Gastrocnemius medialis (tissue), 4 donors: ENCODE data around the gene ATP2A1. TPM values are rescaled to one million over a fixed set of nuclear protein-coding genes. Genes with fewer than 3 reads are reported as not detected.

Experiments
- ATAC-seq, 2 donors: fragments of 150-250 bp; one replicate each; pipeline ENCODE4 v1.9.1; 2016
- DNase-seq, 2 donors: peaks; one replicate each; pipeline ENCODE4 v3.0.0-alpha.2; 2019
- H3K27ac ChIP-seq, 4 donors: fragments of 200-600 bp; sonication (generic); 1 replicate in 1 of 4; 2 replicates in 3 of 4; pipeline ENCODE4 v1.5.1; 2016 to 2018; ENCODE audit warnings: mild to moderate bottlenecking in 2 of 4, moderate library complexity in 1 of 4
- H3K27me3 ChIP-seq, 3 donors: fragments of 200-600 bp; sonication (generic) in 2 of 3; 1 replicate in 1 of 3; 2 replicates in 2 of 3; pipeline versions ENCODE4 v1.5.1 to v1.6.0; 2016 to 2019; ENCODE audit warnings: mild to moderate bottlenecking in 1 of 3, moderate library complexity in 1 of 3
- H3K36me3 ChIP-seq, 2 donors: fragments of 200-600 bp; sonication (generic) in 1 of 2; one replicate each; pipeline ENCODE4 v1.5.1; 2017 to 2018
- H3K4me1 ChIP-seq, 2 donors: fragments of 200-600 bp; sonication (generic) in 1 of 2; one replicate each; pipeline ENCODE4 v1.5.1; 2016 to 2017; ENCODE audit warnings: mild to moderate bottlenecking in 2 of 2
- H3K4me3 ChIP-seq, 4 donors: fragments of 200-600 bp; sonication (generic) in 3 of 4; 1 replicate in 1 of 4; 2 replicates in 3 of 4; pipeline ENCODE4 v1.5.1; 2016 to 2019; ENCODE audit warnings: mild to moderate bottlenecking in 2 of 4
- H3K9me3 ChIP-seq, 3 donors: fragments of 200-600 bp; sonication (generic) in 2 of 3; 1 replicate in 1 of 3; 2 replicates in 2 of 3; pipeline ENCODE4 v1.5.1; 2016 to 2019
- POLR2A ChIP-seq, 2 donors: fragments of 450-650 bp; IDR thresholded peaks; one replicate each; pipeline ENCODE4 v1.6.1; 2017; ENCODE audit warnings: antibody characterized with exemption in 2 of 2, mild to moderate bottlenecking in 2 of 2, moderate library complexity in 2 of 2
- in situ Hi-C, 4 donors: fragments of 200-750 bp; cut with MboI; loops; one replicate each; pipeline versions ENCODE4 v1.15.0 to v1.8.0; 2017; ENCODE audit warnings: low sequenced_read_pairs in 4 of 4
- intact Hi-C: fragments of 100-400 bp; cut with DNase I; formaldehyde crosslinking; loops from one replicate; pipeline ENCODE4 v1.15.1; 2023; ENCODE audit warnings: low total_unique reads
- total RNA-seq, 4 donors: library from RNA; depleted of rRNA; stranded (reverse); fragments of >200 nt; gene quantifications; one replicate each; pipeline versions ENCODE4 v1.1.0 to v1.2.3, GENCODE V29; 2016
- TF ChIP-seq, protein P1 (sequence below), 5 experiments: fragments of 450-650 bp in 3 of 5; fragments of 200-600 bp in 2 of 5; sonication (generic) in 2 of 5; IDR thresholded peaks in 4 of 5; conservative IDR thresholded peaks in 1 of 5; 1 replicate in 4 of 5; 2 replicates in 1 of 5; pipeline ENCODE4 v1.5.1; 2016 to 2019; ENCODE audit warnings: antibody characterized with exemption in 5 of 5, mild to moderate bottlenecking in 3 of 5, moderate library complexity in 3 of 5

The ATP2A1 gene
- total RNA-seq, 4 donors from 2014 or later: 380 to 909 (median 764) TPM

GRCh38 chr16:28899882-28900590 is 21.7 kb downstream of the ATP2A1 start:
- no peak for ATAC-seq
- in situ Hi-C loops: no loop called here

DNA sequence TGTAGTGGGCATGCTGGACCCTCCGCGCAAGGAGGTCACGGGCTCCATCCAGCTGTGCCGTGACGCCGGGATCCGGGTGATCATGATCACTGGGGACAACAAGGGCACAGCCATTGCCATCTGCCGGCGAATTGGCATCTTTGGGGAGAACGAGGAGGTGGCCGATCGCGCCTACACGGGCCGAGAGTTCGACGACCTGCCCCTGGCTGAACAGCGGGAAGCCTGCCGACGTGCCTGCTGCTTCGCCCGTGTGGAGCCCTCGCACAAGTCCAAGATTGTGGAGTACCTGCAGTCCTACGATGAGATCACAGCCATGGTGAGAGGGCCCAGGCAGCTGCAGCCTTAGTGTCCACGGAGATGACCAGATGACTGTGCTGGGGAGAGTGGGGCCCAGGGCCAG is 22.3 kb downstream of the ATP2A1 start:
- intact Hi-C loops (no loop called here), in situ Hi-C loops (no loop called here)
- no peak for DNase-seq
- Histone ChIP-seq H3K4me3 (no peak overlapping the region), H3K27me3 (no peaks in the 10 kb centered on the region), H3K36me3 (peaks cover 0 to 7% of the 10 kb centered on the region in 2 donors), H3K4me1 (no peaks in the 10 kb centered on the region), H3K9me3 (no peaks in the 10 kb centered on the region), H3K27ac (peak overlapping the region in 3 of 4 donors; percentile 35 to 82 (median 72))
- no peak for ATAC-seq
- no peak for TF ChIP-seq POLR2A (IDR thresholded peaks at IDR 0.05)
- TF ChIP-seq, protein P1, sequence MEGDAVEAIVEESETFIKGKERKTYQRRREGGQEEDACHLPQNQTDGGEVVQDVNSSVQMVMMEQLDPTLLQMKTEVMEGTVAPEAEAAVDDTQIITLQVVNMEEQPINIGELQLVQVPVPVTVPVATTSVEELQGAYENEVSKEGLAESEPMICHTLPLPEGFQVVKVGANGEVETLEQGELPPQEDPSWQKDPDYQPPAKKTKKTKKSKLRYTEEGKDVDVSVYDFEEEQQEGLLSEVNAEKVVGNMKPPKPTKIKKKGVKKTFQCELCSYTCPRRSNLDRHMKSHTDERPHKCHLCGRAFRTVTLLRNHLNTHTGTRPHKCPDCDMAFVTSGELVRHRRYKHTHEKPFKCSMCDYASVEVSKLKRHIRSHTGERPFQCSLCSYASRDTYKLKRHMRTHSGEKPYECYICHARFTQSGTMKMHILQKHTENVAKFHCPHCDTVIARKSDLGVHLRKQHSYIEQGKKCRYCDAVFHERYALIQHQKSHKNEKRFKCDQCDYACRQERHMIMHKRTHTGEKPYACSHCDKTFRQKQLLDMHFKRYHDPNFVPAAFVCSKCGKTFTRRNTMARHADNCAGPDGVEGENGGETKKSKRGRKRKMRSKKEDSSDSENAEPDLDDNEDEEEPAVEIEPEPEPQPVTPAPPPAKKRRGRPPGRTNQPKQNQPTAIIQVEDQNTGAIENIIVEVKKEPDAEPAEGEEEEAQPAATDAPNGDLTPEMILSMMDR (IDR thresholded peaks at IDR 0.05 in 4 of 5, conservative IDR thresholded peaks at IDR 0.05 in 1 of 5): no peak

More at GRCh38 chr16:28899882-28900590, 21.7 kb downstream of the ATP2A1 start:
- intact Hi-C loops: no loop called here
- DNase-seq: no peak
- no peaks in the 10 kb centered on the region for H3K27me3 ChIP-seq
- TF ChIP-seq, protein P1 (IDR thresholded peaks at IDR 0.05 in 4 of 5, conservative IDR thresholded peaks at IDR 0.05 in 1 of 5): no peak
- TF ChIP-seq POLR2A (IDR thresholded peaks at IDR 0.05): no peak
- no peaks in the 10 kb centered on the region for H3K4me1 ChIP-seq
- peak overlapping the region in 3 of 4 donors; percentile 72 to 82 (median 72) for H3K27ac ChIP-seq
- H3K4me3 ChIP-seq: no peak overlapping the region
- H3K36me3 ChIP-seq: peaks cover 0 to 8% of the 10 kb centered on the region in 2 donors
- no peaks in the 10 kb centered on the region for H3K9me3 ChIP-seq

DNA sequence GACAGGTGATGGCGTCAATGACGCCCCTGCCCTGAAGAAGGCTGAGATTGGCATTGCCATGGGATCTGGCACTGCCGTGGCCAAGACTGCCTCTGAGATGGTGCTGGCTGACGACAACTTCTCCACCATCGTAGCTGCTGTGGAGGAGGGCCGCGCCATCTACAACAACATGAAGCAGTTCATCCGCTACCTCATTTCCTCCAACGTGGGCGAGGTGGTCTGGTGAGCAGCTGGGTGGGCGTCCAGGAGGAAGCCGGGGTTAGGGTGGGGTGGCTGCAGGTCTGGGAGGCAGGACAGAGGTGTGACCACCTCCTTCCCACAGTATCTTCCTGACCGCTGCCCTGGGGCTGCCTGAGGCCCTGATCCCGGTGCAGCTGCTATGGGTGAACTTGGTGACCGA is 23.6 kb downstream of the ATP2A1 start:
- TF ChIP-seq, protein P1 (IDR thresholded peaks at IDR 0.05 in 4 of 5, conservative IDR thresholded peaks at IDR 0.05 in 1 of 5): no peak
- TF ChIP-seq POLR2A (IDR thresholded peaks at IDR 0.05): no peak
- Histone ChIP-seq H3K4me3 (no peak overlapping the region), H3K27ac (peak overlapping the region in 2 of 4 donors; percentile 72 to 82), H3K36me3 (peaks cover 0 to 7% of the 10 kb centered on the region in 2 donors), H3K9me3 (no peaks in the 10 kb centered on the region), H3K27me3 (no peaks in the 10 kb centered on the region), H3K4me1 (no peaks in the 10 kb centered on the region)
- ATAC-seq (no peak), DNase-seq (no peak)
- intact Hi-C loops (no loop called here), in situ Hi-C loops (no loop called here)

- in situ Hi-C loops: no loop called here
- TF ChIP-seq, protein P1 (IDR thresholded peaks at IDR 0.05 in 4 of 5, conservative IDR thresholded peaks at IDR 0.05 in 1 of 5): no peak
- no peak for TF ChIP-seq POLR2A (IDR thresholded peaks at IDR 0.05)
- H3K9me3 ChIP-seq: no peaks in the 10 kb centered on the region
- intact Hi-C loops: no loop called here
- ATAC-seq: no peak
- H3K27me3 ChIP-seq: no peaks in the 10 kb centered on the region
- H3K4me1 ChIP-seq: no peaks in the 10 kb centered on the region
- peak overlapping the region in 1 of 4 donors; percentile 82 for H3K27ac ChIP-seq
- H3K4me3 ChIP-seq: no peak overlapping the region
- peaks cover 0 to 7% of the 10 kb centered on the region in 2 donors for H3K36me3 ChIP-seq
- no peak for DNase-seq
These were observed 24.6 kb downstream of the ATP2A1 start for GRCh38 chr16:28902909-28903308.
